Islet of Langerhans (tissue), 1 donor: ENCODE results near the gene FOXG1.

ENCODE experiments used
- FAIRE-seq: peaks from one replicate; lab custom pipeline; 2011; peaks lifted over from hg19 to GRCh38; lab: Jason Lieb, UNC

Gene FOXG1

DNA sequence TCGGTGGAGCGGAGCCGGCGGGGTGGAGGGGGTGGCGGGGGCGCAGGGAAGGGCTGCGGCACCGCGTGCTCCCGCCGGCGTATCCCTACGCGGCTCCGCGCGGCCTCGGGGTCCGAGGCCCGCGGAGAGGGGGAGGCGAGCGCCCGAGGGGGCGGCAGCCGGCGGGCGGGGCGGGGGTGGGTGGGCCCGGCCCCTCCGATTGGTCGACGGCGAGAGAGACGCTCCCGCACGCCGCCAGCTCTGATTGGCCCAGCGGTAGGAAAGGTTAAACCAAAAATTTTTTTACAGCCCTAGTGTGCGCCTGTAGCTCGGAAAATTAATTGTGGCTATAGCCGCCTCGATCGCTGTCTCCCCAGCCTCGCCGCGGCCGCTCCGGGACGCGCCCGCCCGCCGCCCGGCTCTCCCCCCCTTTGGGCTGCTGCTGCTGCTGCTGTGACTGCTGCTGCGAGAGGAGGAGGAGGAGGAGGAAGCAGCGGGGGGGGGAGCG lies at the start of gene FOXG1:
Gene FOXG1 (plus strand): TSS at position 319 of the 487 bp plus-strand sequence. CDS start 493 bp downstream, outside the sequence.
- no peak for FAIRE-seq

- FAIRE-seq, result no peak
Measured at GRCh38 chr14:28719130-28719529, 47.5 kb upstream of the FOXG1 start.

GRCh38 chr14:28731358-28731757 lies 35.2 kb upstream of the FOXG1 start:
- FAIRE-seq, result no peak

- no peak for FAIRE-seq
Measured at GRCh38 chr14:28742171-28742846, 24.3 kb upstream of the FOXG1 start.

DNA sequence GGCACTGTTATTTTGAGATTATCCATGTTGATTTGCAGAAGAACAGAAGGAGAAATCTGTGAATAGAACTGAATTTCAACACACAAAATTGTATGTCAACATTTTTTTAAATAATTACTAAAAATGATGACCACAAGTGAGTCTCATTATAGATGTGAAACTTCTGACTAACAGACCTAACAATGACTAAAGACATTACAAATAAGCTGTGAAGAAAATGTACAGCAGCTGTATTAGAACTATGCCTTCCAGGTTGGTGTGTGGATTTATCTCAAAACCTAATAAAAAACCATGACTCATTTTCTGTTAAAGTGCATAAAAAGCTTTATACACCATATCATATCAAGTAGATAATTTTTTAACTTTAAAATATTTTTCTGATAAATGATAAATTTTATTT lies 22.5 kb upstream of the FOXG1 start:
- FAIRE-seq, result no peak

DNA sequence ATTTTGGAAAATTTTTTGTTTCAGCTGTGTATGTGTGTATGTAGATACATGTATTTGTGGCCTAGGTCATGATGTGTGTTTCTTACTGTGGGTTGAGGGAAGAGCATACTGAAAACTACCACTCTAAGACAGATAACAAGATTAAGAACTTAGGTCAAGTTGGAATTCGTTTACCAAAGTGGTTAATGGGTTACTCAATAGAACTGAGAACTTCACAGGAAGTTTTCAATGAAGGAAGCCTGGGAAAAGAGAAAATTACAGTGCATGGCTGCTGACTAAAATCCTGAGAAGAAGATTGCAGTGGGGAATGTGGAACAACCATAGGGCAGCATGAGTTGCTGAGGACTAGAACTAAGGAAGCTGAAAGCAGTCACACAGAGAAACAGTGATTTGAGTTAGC lies 21.4 kb upstream of the FOXG1 start:
- no peak for FAIRE-seq

GRCh38 chr14:28746247-28746646 lies 20.3 kb upstream of the FOXG1 start:
- FAIRE-seq, result no peak

GRCh38 chr14:28751467-28752058 lies 15.0 kb upstream of the FOXG1 start:
- FAIRE-seq, result no peak

- FAIRE-seq, result peak; percentile 94
Measured at GRCh38 chr14:28754209-28754985, 12.2 kb upstream of the FOXG1 start.

DNA sequence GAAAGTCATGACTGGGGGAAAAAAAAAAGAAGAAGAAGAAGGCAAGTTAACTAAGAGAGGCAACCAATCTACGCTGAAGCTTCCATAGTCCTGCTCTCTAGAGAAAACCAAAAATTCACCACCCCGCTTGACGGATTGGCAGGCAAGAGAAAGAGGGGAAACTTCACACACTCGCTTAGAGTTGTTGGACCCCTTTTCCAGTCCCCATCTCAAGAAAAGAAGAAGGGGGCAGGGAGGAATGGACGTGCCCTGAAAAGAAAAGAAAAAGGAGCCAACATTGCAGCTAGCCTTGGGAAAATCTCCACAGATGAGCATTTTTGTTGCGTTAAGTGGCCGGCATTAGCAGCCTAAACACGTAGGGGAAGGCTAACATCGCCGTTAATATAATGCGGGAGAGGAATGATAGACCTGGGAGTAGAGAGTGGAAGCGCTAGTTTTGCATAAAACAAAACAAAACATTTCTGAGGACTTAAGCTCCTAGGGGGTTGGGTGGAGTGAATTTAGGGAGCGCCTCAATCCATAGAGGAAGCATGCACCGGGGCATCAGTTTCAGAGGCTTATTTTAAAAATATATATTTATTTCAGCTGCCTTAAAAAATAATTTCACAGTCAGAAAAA lies 11.3 kb upstream of the FOXG1 start:
- no peak for FAIRE-seq

DNA sequence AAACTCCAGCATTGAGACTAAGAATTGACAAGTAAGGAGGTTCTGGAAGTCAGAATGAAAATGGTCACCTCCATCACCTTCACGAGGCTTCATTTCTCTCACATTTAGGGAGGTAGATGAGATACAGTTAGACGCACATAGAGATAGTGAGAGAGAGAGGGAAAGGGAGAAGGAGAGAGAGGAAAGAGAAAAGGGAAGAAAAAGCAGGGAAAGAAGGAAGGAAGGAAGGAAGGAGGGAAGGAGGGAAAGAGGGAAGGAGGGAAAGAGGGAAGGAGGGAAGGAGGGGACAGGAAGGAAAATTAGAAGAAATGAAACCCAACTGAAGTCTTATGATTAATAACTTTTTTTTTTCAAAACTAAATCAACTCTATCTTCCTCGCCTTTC lies 10.7 kb upstream of the FOXG1 start:
- FAIRE-seq, result no peak

GRCh38 chr14:28756269-28756883 lies 10.2 kb upstream of the FOXG1 start:
- no peak for FAIRE-seq

DNA sequence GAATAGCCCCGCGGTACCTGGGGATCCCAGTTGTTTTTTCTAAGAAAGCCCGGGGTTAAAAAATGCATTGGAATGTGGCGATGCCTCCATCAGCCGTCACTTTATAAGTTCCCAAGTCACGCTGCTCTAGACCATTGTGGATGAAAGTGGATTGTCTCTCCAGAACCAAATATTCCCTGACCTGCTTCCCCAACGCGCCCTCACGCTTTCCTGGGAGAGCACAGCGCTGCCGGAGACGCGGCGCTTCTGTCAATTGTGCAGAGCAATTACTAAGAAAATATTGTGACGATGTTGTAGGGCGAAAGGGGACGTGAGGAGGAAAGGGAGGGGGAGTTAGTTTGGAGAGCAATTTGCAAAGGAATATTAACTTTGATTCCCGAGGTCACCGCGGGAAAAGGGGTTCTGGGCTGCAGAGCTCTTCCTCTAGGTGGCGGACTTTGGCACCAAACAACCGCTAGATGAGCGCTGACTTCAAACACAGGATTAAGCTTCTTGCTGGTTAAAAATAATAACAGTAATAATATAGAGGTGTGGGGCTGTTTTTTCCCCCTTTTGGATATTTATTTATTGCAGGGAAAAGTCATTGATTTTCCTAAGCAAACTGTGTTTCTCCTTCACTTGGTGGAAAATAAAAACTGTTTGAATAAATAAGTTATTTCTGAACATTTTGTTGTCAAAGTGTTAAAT lies 9.6 kb upstream of the FOXG1 start:
- no peak for FAIRE-seq

- no peak for FAIRE-seq
Measured at GRCh38 chr14:28757786-28758185, 8.8 kb upstream of the FOXG1 start.

- no peak for FAIRE-seq
Measured at GRCh38 chr14:28758253-28758884, 8.2 kb upstream of the FOXG1 start.

- no peak for FAIRE-seq
Measured at GRCh38 chr14:28758885-28759652, 7.5 kb upstream of the FOXG1 start.

GRCh38 chr14:28759653-28760313 lies 6.8 kb upstream of the FOXG1 start:
- FAIRE-seq, result no peak

DNA sequence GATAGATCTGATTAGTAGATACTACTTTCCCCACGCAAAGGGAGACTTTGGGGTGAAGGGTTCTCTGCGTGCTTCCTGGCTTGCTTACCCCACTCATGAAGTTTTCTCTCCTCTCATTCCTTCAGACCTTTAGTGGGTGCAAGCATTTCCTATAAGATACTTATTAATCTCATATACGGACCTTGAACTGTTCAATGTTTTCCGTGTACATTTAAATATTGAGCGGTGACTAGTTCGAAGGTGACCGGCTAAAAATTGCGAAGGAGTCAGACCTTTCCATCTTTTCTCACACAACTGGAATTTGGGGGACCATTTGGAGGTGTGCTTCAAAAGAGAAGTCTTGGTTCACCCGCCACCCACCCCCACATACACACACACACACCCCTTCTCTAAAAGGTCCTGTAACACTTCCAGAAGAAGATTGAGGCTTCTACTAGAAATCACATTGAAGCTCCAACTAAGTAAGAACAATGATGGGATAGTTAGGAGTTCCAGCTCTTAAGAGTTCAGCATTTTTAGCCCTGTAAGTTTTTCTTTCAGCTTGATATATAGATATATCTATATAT lies 6.1 kb upstream of the FOXG1 start:
- no peak for FAIRE-seq

- FAIRE-seq, result no peak
Measured at GRCh38 chr14:28761438-28762291, 4.9 kb upstream of the FOXG1 start.
